Natural killer cell treated with Interleukin-12 subunit alpha and Interleukin-12 subunit beta and Interleukin-15 and Interleukin-18, amount 100 ng/mL, for 72 hours (primary cell): Measurements from ENCODE around the gene CCDC148. TPM values are rescaled to one million over a fixed set of nuclear protein-coding genes. Genes with fewer than 3 reads are reported as not detected.
"Not testable (repeated sequence)": the region's sequence is repeated elsewhere in the genome, so short reads cannot be mapped to it uniquely, and the experiment has no call there.

Source experiments
- ATAC-seq, 2 donors: fragments of 150-1000 bp; cut with Tn5 transposase in 1 of 2; sonication (Bioruptor Pico), chemical (Tn5 transposase) in 1 of 2; 2 replicates each; pipeline ENCODE4 v1.10.0; 2021
- DNase-seq: peaks from one replicate; pipeline ENCODE4 v3.0.0; 2022; ENCODE audit warnings: low spot score
- H3K27ac Mint-ChIP-seq, 2 donors: 1 replicate in 1 of 2; 2 replicates in 1 of 2; pipeline ENCODE4 v1.8.0; 2022; ENCODE audit warnings: mixed read lengths in 2 of 2, mild to moderate bottlenecking in 1 of 2, moderate library complexity in 1 of 2
- H3K27me3 Mint-ChIP-seq, 2 donors: 1 replicate in 1 of 2; 2 replicates in 1 of 2; pipeline ENCODE4 v1.8.0; 2022; ENCODE audit warnings: mixed read lengths in 2 of 2
- H3K36me3 Mint-ChIP-seq: one replicate; pipeline ENCODE4 v1.8.0; 2022; ENCODE audit warnings: mixed read lengths
- H3K4me1 Mint-ChIP-seq, 2 donors: 1 replicate in 1 of 2; 2 replicates in 1 of 2; pipeline ENCODE4 v1.8.0; 2022; ENCODE audit warnings: low read depth in 2 of 2, mixed read lengths in 2 of 2, mild to moderate bottlenecking in 1 of 2
- H3K4me3 Mint-ChIP-seq: one replicate; pipeline ENCODE4 v1.8.0; 2022; ENCODE audit warnings: mixed read lengths
- H3K9me3 Mint-ChIP-seq: 2 replicates; pipeline ENCODE4 v1.8.0; 2022; ENCODE audit warnings: mixed read lengths
- total RNA-seq, 2 donors: library from RNA; stranded (reverse); gene quantifications; one replicate each; pipeline ENCODE4 v1.2.3, GENCODE V29; 2022

Gene CCDC148
- total RNA-seq, 2 donors from 2014 or later, result not detected

GRCh38 chr2:158433716-158434115 is 22.8 kb downstream of the CCDC148 start:
- not testable (repeated sequence) for ATAC-seq, H3K4me1 Mint-ChIP-seq, H3K27ac Mint-ChIP-seq, H3K9me3 Mint-ChIP-seq, DNase-seq, H3K4me3 Mint-ChIP-seq
- Mint-ChIP-seq H3K36me3 (peaks cover 16% of the 10 kb centered on the region), H3K27me3 (peaks cover 6 to 41% of the 10 kb centered on the region in 2 donors)

GRCh38 chr2:158432117-158432516 is 24.4 kb downstream of the CCDC148 start:
- peaks cover 6% of the 10 kb centered on the region for H3K9me3 Mint-ChIP-seq
- H3K27ac Mint-ChIP-seq, result no peak overlapping the region
- H3K4me1 Mint-ChIP-seq, result no peaks in the 10 kb centered on the region
- no peak for DNase-seq
- ATAC-seq, result no peak
- H3K27me3 Mint-ChIP-seq, result peaks cover 11 to 52% of the 10 kb centered on the region in 2 donors
- H3K36me3 Mint-ChIP-seq, result peaks cover 23% of the 10 kb centered on the region
- H3K4me3 Mint-ChIP-seq, result no peak overlapping the region

GRCh38 chr2:158414538-158414937 is 42.0 kb downstream of the CCDC148 start:
- peaks cover 16% of the 10 kb centered on the region for H3K36me3 Mint-ChIP-seq
- H3K27me3 Mint-ChIP-seq, result peaks cover 10 to 33% of the 10 kb centered on the region in 2 donors
- H3K27ac Mint-ChIP-seq, result no peak overlapping the region
- no peak overlapping the region for H3K4me3 Mint-ChIP-seq
- ATAC-seq (no peak), DNase-seq (no peak)
- H3K9me3 Mint-ChIP-seq, result peaks cover 14% of the 10 kb centered on the region
- no peaks in the 10 kb centered on the region for H3K4me1 Mint-ChIP-seq

GRCh38 chr2:158413581-158413980 is 43.0 kb downstream of the CCDC148 start:
- Mint-ChIP-seq H3K27ac (no peak overlapping the region), H3K27me3 (peaks cover 8 to 29% of the 10 kb centered on the region in 2 donors), H3K9me3 (peaks cover 14% of the 10 kb centered on the region), H3K36me3 (peaks cover 16% of the 10 kb centered on the region), H3K4me1 (no peaks in the 10 kb centered on the region), H3K4me3 (no peak overlapping the region)
- DNase-seq (no peak), ATAC-seq (no peak)

GRCh38 chr2:158412206-158412605 is 44.3 kb downstream of the CCDC148 start:
- Mint-ChIP-seq H3K27me3 (peaks cover 10 to 19% of the 10 kb centered on the region in 2 donors), H3K9me3 (peaks cover 12% of the 10 kb centered on the region), H3K4me3 (no peak overlapping the region), H3K4me1 (no peaks in the 10 kb centered on the region), H3K27ac (no peak overlapping the region), H3K36me3 (peaks cover 16% of the 10 kb centered on the region)
- DNase-seq, result no peak
- no peak for ATAC-seq

- ATAC-seq (peak in 1 of 2 donors; percentile 48), DNase-seq (no peak)
- Mint-ChIP-seq H3K4me3 (no peak overlapping the region), H3K9me3 (peaks cover 12% of the 10 kb centered on the region), H3K36me3 (peaks cover 16% of the 10 kb centered on the region), H3K4me1 (no peaks in the 10 kb centered on the region), H3K27me3 (peaks cover 14 to 23% of the 10 kb centered on the region in 2 donors), H3K27ac (no peak overlapping the region)
These were observed 44.8 kb downstream of the CCDC148 start for GRCh38 chr2:158411748-158412147.

- H3K36me3 Mint-ChIP-seq, result peaks cover 11% of the 10 kb centered on the region
- no peak overlapping the region for H3K4me3 Mint-ChIP-seq
- H3K9me3 Mint-ChIP-seq, result peaks cover 7% of the 10 kb centered on the region
These were observed 46.4 kb downstream of the CCDC148 start for GRCh38 chr2:158410132-158410531.

GRCh38 chr2:158407031-158407430 is 49.5 kb downstream of the CCDC148 start:
- peaks cover 7% of the 10 kb centered on the region for H3K9me3 Mint-ChIP-seq
- ATAC-seq, result no peak
- H3K27me3 Mint-ChIP-seq, result peaks cover 14 to 25% of the 10 kb centered on the region in 2 donors
- no peaks in the 10 kb centered on the region for H3K4me1 Mint-ChIP-seq
- H3K27ac Mint-ChIP-seq, result no peak overlapping the region
- H3K4me3 Mint-ChIP-seq, result no peak overlapping the region
- H3K36me3 Mint-ChIP-seq, result peaks cover 11% of the 10 kb centered on the region
- DNase-seq, result no peak

More at GRCh38 chr2:158410132-158410531, 46.4 kb downstream of the CCDC148 start:
- Mint-ChIP-seq H3K27ac (no peak overlapping the region), H3K4me1 (no peaks in the 10 kb centered on the region), H3K27me3 (peaks cover 14 to 18% of the 10 kb centered on the region in 2 donors)
- no peak for ATAC-seq
- DNase-seq, result no peak

- no peak for DNase-seq
- Mint-ChIP-seq H3K36me3 (no peaks in the 10 kb centered on the region), H3K4me1 (no peaks in the 10 kb centered on the region), H3K27me3 (peaks cover 14 to 15% of the 10 kb centered on the region in 2 donors), H3K27ac (no peak overlapping the region), H3K4me3 (no peak overlapping the region), H3K9me3 (peaks cover 3% of the 10 kb centered on the region)
- no peak for ATAC-seq
These were observed 51.2 kb downstream of the CCDC148 start for GRCh38 chr2:158405341-158405740.

- H3K36me3 Mint-ChIP-seq, result peaks cover 5% of the 10 kb centered on the region
- no peak overlapping the region for H3K4me3 Mint-ChIP-seq
- DNase-seq (no peak), ATAC-seq (no peak)
- H3K4me1 Mint-ChIP-seq, result no peaks in the 10 kb centered on the region
- H3K27ac Mint-ChIP-seq, result no peak overlapping the region
- peaks cover 22 to 30% of the 10 kb centered on the region in 2 donors for H3K27me3 Mint-ChIP-seq
- peaks cover 10% of the 10 kb centered on the region for H3K9me3 Mint-ChIP-seq
These were observed 53.3 kb downstream of the CCDC148 start for GRCh38 chr2:158403237-158403636.

GRCh38 chr2:158402665-158403064 is 53.9 kb downstream of the CCDC148 start:
- peaks cover 20 to 36% of the 10 kb centered on the region in 2 donors for H3K27me3 Mint-ChIP-seq
- DNase-seq, result no peak
- no peak overlapping the region for H3K27ac Mint-ChIP-seq
- ATAC-seq, result no peak
- peaks cover 11% of the 10 kb centered on the region for H3K9me3 Mint-ChIP-seq
- no peaks in the 10 kb centered on the region for H3K4me1 Mint-ChIP-seq
- peaks cover 9% of the 10 kb centered on the region for H3K36me3 Mint-ChIP-seq
- no peak overlapping the region for H3K4me3 Mint-ChIP-seq

- Mint-ChIP-seq H3K4me1 (peaks cover 8 to 9% of the 10 kb centered on the region in 2 donors), H3K36me3 (peaks cover 12% of the 10 kb centered on the region), H3K27ac (no peak overlapping the region), H3K4me3 (no peak overlapping the region), H3K27me3 (peaks cover 10 to 34% of the 10 kb centered on the region in 2 donors), H3K9me3 (peaks cover 12% of the 10 kb centered on the region)
- DNase-seq, result no peak
- ATAC-seq, result no peak
These were observed 61.4 kb downstream of the CCDC148 start for GRCh38 chr2:158395166-158395565.

GRCh38 chr2:158394453-158394852 is 62.1 kb downstream of the CCDC148 start:
- Mint-ChIP-seq H3K27ac (no peak overlapping the region), H3K27me3 (peaks cover 6 to 27% of the 10 kb centered on the region in 2 donors), H3K4me3 (no peak overlapping the region), H3K36me3 (peaks cover 12% of the 10 kb centered on the region), H3K9me3 (peaks cover 8% of the 10 kb centered on the region), H3K4me1 (peaks cover 9 to 11% of the 10 kb centered on the region in 2 donors)
- ATAC-seq, result no peak
- no peak for DNase-seq

GRCh38 chr2:158393886-158394285 is 62.7 kb downstream of the CCDC148 start:
- ATAC-seq, result no peak
- H3K27ac Mint-ChIP-seq, result no peak overlapping the region
- no peak overlapping the region for H3K4me3 Mint-ChIP-seq
- H3K36me3 Mint-ChIP-seq, result peaks cover 12% of the 10 kb centered on the region
- no peak for DNase-seq
- H3K9me3 Mint-ChIP-seq, result peaks cover 8% of the 10 kb centered on the region
- peaks cover 6 to 25% of the 10 kb centered on the region in 2 donors for H3K27me3 Mint-ChIP-seq
- H3K4me1 Mint-ChIP-seq, result peaks cover 9 to 11% of the 10 kb centered on the region in 2 donors

- H3K9me3 Mint-ChIP-seq, result peaks cover 3% of the 10 kb centered on the region
- ATAC-seq (peak in 1 of 2 donors; percentile 67), DNase-seq (no peak)
- H3K27me3 Mint-ChIP-seq, result peaks cover 4 to 16% of the 10 kb centered on the region in 2 donors
- no peak overlapping the region for H3K27ac Mint-ChIP-seq
- peaks cover 3% of the 10 kb centered on the region for H3K36me3 Mint-ChIP-seq
- H3K4me1 Mint-ChIP-seq, result peaks cover 9 to 11% of the 10 kb centered on the region in 2 donors
- H3K4me3 Mint-ChIP-seq, result no peak overlapping the region
These were observed 63.9 kb downstream of the CCDC148 start for GRCh38 chr2:158392687-158393086.
